Left renal pelvis (tissue), 4 donors: ENCODE results near the gene ST3GAL3. TPM values are rescaled to one million over a fixed set of nuclear protein-coding genes. Genes with fewer than 3 reads are reported as not detected.
"Not testable (repeated sequence)": the region's sequence is repeated elsewhere in the genome, so short reads cannot be mapped to it uniquely, and the experiment has no call there.

Experiments used
- DNase-seq, 4 donors: peaks; one replicate each; pipeline ENCODE4 v3.0.0-alpha.2; 2013; ENCODE audit warnings: low read depth in 4 of 4, low spot score in 3 of 4
- polyA plus RNA-seq, 4 donors: library from polyadenylated mRNA; unstranded; fragments of 120-200 nt; gene quantifications; one replicate each; pipeline ENCODE4 v1.2.1, GENCODE V29; 2013; ENCODE audit not compliant: insufficient read length in 4 of 4

Gene ST3GAL3
- polyA plus RNA-seq, 4 donors, result 19.8 to 28.7 (median 23.0) TPM

- DNase-seq, result no peak
Observed at GRCh38 chr1:43750083-43750482, 42.7 kb downstream of the ST3GAL3 start.

GRCh38 chr1:43753422-43753821 is 46.1 kb downstream of the ST3GAL3 start:
- no peak for DNase-seq

- DNase-seq, result no peak
Observed at GRCh38 chr1:43754892-43755291, 47.6 kb downstream of the ST3GAL3 start.

DNA sequence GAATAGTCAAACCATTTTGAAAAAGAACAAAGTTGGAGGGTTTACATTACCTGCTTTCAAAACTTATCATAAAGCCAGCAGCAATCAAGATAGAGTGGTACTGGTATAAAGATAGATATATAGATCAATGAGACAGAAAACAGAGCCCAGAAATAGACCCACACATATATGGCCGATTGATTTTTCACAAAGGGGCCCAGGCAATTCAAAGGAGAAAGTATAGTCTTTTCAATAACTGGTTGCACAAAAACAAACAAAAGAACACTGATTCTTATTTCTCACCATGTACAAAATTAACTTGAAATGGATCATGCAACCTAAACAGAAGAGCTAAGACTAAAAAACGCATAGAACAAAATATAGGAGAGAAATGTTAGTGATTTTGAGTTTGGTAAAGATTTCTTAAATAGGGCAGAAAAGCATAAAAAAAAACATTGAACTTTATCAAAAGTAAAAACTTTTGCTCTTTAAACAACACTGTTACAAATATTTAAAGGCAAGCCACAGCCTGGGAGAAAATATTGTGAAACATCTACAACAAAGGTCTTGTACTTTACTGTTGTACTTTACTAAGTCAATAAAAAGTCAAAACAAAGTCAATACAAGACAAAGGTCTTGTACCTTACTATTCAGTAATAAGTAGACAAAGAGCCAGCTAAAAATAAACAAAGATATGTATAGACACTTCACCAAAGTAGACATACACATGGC is 50.2 kb downstream of the ST3GAL3 start:
- no peak for DNase-seq

DNA sequence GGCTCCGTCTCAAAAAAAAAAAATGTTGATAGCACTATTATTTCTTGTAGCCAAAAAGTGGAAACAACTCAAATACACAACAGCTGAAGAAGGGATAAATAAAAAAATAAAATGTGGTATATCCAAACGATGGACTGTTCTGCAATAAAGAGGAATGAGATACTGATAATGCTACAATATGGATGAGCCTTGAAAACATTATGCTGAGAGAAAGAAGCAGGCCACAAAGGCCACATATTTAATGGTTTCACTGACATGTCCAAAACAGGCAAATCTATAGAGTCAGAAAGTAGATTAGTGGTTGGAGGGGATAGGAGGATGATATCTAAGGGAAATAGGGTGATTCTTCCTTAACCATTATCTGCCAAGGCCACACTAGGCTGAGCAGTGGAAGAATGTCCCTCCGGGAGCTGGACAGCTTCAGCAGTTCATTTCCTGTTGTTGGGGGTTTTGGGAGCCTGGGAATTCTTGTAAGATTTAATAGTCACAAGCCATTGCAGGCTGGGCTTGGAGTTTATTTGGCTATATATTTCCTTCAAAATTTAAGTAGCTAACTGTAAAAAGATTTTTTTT is 53.5 kb downstream of the ST3GAL3 start:
- DNase-seq, result no peak

DNA sequence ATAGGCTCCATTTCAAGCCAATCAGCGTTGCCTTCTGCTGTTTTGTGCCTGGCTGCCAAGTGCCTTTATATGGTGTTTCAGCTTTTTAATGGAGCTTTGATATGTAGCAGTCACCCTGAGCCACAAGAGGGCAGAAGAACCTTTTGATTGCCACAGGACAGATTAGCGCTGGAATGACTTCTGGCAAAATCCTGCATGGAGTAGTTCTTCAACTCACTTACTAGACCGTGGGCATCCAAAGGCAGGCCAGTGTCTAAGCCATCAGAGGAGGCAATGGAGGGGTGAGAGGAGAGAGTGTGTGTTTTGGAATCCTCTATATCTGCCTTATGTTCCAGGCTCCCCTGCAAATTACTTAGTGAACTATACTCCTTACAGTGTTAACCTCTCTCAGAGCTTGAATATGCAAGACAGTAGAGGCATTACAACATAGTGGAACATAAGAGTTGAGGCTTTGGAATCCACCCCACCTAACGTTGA is 56.2 kb downstream of the ST3GAL3 start:
- DNase-seq, result peak; percentile 41 to 68 (median 62)

GRCh38 chr1:43764581-43764980 is 57.2 kb downstream of the ST3GAL3 start:
- DNase-seq, result no peak

DNA sequence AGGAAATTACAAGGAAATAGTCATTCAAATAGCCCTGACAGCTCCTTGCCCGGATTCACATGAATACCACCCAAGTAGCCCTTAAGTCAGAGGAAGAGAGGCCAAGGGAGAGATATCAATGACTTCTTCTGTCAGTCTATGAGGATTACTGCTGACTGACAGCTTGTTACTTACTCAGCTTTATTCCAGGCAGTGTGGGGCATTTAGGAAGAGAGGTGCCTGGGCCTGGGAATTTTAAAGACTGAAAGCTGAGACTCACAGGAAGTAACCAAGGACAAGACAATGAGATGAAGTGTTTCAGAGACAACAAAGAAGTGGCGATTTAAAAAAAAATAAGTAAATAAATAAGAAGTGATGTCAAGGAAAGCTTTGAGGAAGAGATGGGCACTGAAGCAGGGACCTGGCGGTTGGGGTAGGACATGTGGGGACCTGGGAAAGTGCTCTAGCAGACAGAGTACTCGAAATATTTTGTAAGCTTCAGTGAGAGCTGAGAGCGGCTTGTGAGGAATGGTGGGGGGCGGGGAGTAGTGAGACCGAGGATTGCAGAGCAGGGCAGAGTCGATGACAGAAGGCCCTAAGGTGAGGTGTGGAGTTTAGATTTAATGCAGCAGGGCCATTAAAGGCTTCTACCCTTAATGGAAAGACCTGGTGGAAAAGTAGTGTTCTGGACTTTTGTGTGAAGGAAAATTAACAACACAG is 58.9 kb downstream of the ST3GAL3 start:
- DNase-seq, result no peak

GRCh38 chr1:43766818-43767525 is 59.6 kb downstream of the ST3GAL3 start:
- DNase-seq, result no peak

DNA sequence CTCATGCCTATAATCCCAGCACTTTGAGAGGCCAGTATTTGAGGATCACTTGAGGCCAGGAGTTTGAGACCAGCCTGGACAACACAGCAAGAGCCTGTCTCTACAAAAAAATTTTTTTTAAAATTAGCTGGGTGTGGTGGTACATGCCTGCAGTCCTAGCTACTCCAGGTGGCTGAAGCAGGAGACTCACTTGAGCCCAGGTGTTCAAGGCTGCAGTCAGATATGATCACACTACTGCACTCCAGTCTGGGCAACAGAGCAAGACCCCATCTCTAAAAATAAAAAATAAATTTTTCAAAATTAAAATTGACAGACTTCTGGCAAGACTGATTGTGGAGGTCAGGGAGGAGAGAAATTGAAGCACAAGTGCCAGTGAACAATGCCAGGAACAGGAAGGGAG is 60.8 kb downstream of the ST3GAL3 start:
- DNase-seq, result no peak

- DNase-seq, result no peak
Observed at GRCh38 chr1:43769350-43769908, 62.1 kb downstream of the ST3GAL3 start.

- no peak for DNase-seq
Observed at GRCh38 chr1:43770111-43770510, 62.8 kb downstream of the ST3GAL3 start.

GRCh38 chr1:43772978-43773377 is 65.6 kb downstream of the ST3GAL3 start:
- DNase-seq, result no peak

DNA sequence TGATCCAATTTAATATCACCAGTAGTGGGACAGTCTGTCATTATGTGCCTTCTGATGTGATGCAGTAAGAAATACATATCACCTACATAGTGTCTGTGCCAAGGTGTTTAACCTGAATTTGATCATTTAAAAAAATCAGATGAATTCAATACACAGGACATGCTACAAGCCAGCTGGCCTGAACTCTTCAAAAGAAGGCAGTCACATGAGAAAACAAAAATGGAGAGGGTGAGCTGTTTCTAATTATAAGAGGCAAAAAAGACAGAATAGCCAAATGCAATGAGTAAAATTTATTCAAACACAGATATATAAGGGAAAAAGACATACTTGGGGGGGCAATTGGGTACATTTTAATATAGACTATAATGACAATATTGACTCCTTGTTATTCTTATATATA is 66.5 kb downstream of the ST3GAL3 start:
- no peak for DNase-seq

- no peak for DNase-seq
Observed at GRCh38 chr1:43774359-43774758, 67.0 kb downstream of the ST3GAL3 start.

DNA sequence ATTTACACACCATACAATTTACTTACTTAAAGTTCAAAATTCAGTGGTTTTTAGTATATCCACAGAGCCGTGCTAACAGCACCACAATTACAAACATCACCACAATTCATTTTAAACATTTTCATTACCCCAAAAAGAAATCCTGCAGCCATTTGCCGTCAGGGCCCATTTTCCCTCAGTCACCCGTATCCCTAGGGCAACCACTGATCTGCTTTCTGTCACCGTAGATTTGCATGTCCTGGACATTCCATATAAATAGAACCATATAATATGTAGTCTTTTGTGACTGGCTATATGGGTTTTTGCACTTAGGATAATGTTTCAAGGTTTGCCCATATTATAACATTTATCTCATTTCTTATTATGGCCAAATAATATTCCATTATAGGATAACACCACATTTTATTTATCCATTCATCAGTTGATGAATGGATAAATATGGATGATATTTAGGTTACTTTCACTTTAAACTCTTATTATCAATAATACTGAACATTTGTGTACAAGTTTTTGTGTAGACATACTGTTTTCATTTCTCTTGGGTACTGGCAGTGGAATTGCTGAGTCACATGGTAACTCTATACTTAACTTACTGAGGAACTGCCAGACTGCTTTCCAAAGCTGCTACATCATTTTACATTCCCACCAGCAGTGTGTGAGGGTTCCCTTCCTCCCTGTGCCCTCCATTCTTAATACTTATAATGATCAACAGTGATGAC is 68.9 kb downstream of the ST3GAL3 start:
- DNase-seq, result no peak

DNA sequence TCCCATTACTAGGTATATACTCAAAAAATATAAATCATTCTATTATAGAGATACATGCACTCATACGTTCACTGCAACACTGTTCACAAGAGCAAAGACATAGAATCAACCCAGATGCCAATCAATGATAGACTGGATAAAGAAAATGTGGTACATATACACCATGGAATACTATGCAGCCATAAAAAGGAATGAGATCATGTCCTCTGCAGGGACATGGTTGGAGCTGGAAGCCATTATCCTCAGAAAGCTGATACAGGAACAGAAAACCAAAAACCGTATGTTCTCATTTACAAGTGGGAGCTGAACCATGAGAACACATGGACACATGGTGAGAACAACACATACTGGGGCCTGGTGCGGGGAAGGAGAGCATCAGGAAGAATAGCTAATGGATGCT is 70.6 kb downstream of the ST3GAL3 start:
- not testable (repeated sequence) for DNase-seq

DNA sequence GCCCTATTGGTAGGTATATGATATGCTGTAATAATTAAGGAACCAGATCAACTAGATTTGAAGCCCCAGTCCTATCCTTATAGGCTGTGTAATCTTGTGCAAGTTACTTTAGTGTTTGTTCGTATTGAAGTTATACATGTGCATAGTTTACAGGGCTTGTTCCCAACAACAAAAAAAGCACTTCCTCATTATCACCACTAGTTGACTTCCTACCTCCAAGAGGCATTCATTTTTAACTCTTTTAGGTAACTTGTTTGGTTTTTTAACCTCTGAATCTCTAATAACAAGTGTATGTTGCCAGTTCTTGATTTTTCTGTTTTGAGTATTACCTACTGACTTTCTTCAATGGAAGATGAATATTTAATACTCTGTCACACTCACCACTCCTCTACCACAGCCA is 71.9 kb downstream of the ST3GAL3 start:
- DNase-seq, result no peak

DNA sequence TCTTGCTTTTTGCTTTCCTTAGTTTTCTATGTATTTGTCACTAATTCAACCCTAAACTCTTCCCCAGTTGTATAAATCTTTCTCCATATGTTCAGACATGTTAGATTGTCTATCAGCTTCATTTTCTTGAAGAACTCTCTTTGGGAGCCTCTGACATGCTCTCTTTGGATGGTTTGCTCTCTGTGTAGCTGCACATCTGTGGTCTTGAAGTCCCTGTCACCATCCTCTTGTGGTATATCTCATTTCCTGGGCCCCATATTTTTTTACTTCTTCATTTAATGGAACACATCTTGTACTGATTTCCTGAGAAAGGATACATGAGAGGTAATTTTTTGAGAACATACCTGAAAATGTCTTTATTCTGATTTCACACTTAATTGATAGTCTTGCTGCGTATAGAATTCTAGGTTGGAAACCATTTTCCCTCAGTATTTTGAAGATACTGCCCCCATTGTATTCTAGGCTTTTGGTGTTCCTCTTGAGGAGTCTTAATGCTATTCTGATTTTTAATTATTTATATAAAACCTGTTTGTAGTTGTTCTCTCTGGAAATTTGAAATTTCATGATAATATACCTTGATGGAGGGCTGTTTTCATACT is 72.6 kb downstream of the ST3GAL3 start:
- no peak for DNase-seq

DNA sequence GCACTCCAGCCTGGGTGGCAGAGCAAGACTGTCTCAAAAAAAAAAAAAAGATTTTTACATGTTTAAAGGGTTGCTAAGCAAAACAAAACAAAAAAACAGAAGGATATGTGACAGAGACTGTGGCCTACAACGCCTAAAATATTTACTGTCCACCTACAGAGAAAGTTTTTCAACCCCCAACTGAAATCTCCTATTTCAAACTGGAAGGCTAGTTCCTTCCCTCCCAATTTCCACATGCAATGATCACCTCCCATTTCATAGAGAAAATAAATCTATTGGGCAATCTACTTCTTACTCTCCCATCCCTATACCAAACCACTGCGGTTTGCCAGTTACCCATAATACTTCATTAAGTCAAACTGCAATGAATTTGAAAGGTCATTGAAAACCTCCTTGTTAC is 74.2 kb downstream of the ST3GAL3 start:
- no peak for DNase-seq
